Liver (tissue), 3 donors: Measurements from ENCODE around the gene RBCK1.

Experiments used
- CTCF ChIP-seq: fragments of 150-350 bp; IDR thresholded peaks from 2 replicates; pipeline ENCODE4 v1.5.1; 2017; ENCODE audit warnings: improper control_type of control experiment, low read depth, low read length; ENCODE audit not compliant: missing input control
- EGR1 ChIP-seq, 2 donors: IDR thresholded peaks; 2 replicates each; pipeline ENCODE4 v1.6.1; 2016 to 2018; ENCODE audit warnings: antibody characterized with exemption in 2 of 2, low read depth in 2 of 2
- HNF4G ChIP-seq: IDR thresholded peaks from 2 replicates; pipeline ENCODE4 v1.6.1; 2016; ENCODE audit warnings: antibody characterized with exemption
- JUND ChIP-seq, 2 donors: IDR thresholded peaks; 2 replicates each; pipeline ENCODE4 v1.6.1; 2016; ENCODE audit warnings: antibody characterized with exemption in 2 of 2
- MAX ChIP-seq: IDR thresholded peaks from 2 replicates; pipeline ENCODE4 v1.6.1; 2016; ENCODE audit warnings: antibody characterized with exemption
- RAD21 ChIP-seq, 2 donors: IDR thresholded peaks; 2 replicates each; pipeline ENCODE4 v1.6.1; 2016; ENCODE audit warnings: antibody characterized with exemption in 2 of 2, mild to moderate bottlenecking in 2 of 2
- donor health status: healthy.
- donor health status: healthy.

- TF ChIP-seq HNF4G, result no peak
- no peak for TF ChIP-seq CTCF
- peak in 1 of 2 donors; percentile 25 for TF ChIP-seq JUND (IDR thresholded peaks at IDR 0.05)
- no peak for TF ChIP-seq EGR1 (IDR thresholded peaks at IDR 0.05; ENCODE audit: low read depth in 2 of 2)
- TF ChIP-seq RAD21 (IDR thresholded peaks at IDR 0.05), result no peak
- TF ChIP-seq MAX, result no peak
Observed at GRCh38 chr20:460707-461106, 52.6 kb downstream of the RBCK1 start.
